ENCODE measurements around the gene CMTM1.
A peak's percentile ranks its signal among the peaks of the same experiment; 100 is the strongest.
"Not testable (repeated sequence)": the region's sequence is repeated elsewhere in the genome, so short reads cannot be mapped to it uniquely, and the experiment has no call there.

CMTM1 gene

DNA sequence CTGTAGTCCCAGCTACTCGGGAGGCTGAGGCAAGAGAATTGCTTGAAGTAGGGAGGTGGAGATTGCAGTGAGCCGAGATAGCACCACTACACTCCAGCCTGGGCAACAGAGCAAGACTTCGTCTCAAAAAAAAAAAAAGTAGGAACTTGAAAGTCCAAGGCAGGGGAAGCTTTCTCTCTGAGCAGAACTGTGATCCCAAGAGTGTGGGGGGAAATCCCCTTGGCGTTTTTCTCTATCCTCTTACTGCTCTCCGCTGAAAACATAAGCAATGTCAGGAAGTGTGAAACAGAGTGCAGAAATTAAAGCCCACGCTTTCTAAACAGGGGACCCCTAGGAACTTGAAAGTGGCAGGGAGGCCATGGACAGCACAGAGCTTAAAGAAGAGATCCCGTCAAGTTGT, 28.5 kb downstream of the CMTM1 start:
- no peak for DNase-seq

GRCh38 chr16:66596559-66596958, 30.3 kb downstream of the CMTM1 start:
- not testable (repeated sequence) for DNase-seq

- no peak for DNase-seq
Measured at GRCh38 chr16:66596986-66597848, 31.0 kb downstream of the CMTM1 start.

GRCh38 chr16:66598111-66598510, 31.9 kb downstream of the CMTM1 start:
- no peak for DNase-seq

DNA sequence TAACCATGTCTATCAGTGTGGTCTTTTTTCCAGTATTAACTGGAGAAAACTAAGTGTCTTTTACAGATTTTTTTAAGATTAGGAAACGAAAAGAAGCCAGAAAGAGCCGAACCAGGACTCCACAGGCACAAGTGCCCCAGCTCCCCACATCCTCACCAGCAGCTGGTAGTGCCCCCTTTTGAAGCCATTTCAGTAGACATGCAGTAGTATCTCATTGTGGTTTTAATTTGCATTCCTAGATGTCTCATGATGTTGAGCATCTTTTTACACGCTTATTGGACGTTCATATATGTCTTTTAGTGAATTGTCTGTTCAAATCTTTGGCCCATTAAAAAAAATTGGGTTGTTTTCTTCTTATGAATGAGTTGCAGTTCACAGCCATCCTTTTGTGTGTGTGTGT, 33.5 kb downstream of the CMTM1 start:
- no peak for DNase-seq

GRCh38 chr16:66600477-66600876, 34.2 kb downstream of the CMTM1 start:
- no peak for DNase-seq

- DNase-seq: no peak
Measured at GRCh38 chr16:66601471-66601870, 35.2 kb downstream of the CMTM1 start.

DNA sequence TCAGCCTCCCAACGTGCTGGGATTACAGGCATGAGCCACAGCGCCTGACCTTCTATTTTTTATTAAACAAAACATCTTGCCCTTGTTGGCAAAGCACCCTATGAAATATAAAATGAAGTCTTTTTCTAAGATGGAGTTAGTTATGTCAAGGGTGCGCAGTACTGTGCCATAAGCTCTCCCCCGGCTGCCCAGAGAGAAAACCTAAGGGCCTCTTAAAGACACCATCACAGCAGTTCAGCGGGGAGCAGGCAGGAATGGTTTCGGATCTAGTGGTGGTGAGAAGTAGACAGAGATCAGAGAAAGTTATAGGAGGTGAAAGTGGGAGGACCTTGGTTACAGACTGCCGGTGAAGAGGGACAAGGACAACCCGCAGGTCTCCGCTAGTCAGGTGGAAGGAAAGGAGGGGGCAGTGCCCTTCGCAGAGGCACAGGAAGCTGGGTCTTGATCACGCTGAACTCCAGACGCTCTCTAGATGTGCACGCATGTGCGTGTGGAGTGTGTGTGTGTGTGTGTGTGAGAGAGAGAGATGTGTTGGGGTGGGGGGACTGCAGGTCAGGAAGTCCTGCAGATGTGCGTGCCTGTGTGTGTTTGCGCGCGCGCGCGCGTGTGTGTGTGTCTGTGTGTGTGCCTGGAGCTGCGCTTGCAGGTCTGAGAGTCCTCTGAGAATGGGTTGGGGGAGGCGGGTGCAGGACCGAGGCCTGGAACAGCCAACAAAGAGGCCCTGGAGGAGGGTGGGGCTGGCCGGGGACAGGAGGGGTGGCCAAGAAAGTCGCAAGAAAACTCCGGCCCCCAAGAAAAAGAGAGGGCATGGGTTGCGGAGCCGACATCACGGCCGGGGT, 37.5 kb downstream of the CMTM1 start:
- peak; percentile 57 for DNase-seq

DNA sequence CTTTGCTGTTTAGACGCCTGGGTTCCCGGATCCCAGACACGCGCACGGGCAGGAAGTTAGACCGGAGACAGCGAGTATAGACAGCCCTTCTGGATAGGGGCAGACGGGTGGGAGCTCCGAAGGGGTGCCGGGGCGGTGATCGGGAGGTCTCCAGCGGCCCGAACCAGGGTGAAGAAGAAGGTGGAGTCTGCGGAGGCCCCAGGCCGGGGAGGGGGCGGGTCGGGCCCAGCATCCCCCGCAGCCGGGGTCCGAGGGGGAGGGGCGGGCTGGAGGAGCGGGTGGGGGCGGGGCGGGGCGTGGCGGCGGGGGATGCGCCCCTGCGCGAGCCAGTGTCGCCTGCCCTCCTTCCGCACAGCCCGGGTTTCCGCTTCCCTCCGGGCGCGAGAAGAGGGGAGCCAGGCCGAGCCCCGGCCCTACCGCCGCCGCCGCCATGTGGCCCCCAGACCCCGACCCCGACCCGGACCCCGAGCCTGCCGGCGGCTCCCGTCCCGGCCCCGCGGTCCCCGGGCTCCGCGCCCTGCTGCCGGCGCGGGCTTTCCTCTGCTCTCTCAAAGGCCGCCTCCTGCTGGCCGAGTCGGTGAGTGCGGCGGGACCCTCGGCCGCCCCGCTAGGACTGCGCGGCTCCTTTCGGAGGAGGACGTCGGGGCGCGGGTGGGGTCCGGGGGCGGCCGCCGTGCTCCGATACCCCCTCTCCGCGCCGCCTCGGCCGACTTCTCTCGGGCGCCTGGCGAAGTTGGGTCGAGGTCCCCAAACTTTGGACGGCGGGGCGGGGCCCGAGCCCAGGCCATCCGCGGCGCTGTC, 38.3 kb downstream of the CMTM1 start, which contains the start of gene CMTM3:
CMTM3 (plus strand) TSS at position 329 of the 801 bp plus-strand sequence; CDS start at position 431, 102 bp downstream.
- DNase-seq: peak; percentile 78

DNA sequence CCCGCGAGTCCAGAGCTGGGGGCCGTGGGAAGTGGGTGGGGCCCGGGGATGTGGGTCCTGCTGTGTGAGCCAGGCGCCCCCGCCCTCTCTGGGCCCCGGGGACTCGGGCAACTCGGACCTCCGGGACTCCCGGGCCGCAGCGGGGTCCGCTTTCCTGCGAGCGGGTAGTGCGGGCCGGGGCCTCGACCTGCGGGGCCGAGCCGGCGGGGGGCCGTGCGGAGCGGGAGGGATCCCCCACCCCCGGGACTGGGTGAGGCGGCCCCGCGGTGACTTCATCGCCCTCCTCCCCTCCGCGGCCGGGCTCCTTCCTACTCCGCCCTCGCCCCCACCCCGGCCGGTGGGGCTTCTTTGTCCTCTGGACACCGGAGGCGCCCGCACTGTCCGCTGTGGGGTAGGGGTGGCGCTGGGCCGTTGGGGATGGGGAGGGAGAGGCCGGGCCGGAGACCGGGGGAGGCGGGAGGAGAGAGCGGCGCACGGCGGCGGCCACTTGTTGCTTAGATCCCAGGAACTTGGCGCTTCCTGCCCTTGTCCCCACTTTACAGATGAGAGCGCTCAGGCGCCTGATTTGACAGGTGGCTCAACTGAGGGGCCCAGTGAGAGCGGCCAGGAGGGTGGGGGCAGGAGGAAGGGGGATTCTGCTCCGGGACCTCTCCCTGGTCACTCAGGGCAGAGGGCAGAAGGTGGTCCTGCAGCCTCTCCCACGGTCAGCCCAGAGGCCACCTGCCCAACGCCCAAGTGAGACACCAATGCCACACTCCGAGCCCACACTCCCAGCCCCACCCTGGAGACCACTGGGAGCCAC, 39.1 kb downstream of the CMTM1 start:
- DNase-seq: peak; percentile 48

GRCh38 chr16:66605979-66606751, 39.9 kb downstream of the CMTM1 start:
- DNase-seq: no peak

GRCh38 chr16:66608241-66609138, 42.3 kb downstream of the CMTM1 start:
- DNase-seq: peak; percentile 85

GRCh38 chr16:66609139-66609510, 42.9 kb downstream of the CMTM1 start:
- no peak for DNase-seq

GRCh38 chr16:66610111-66610820, 44.0 kb downstream of the CMTM1 start:
- no peak for DNase-seq

DNA sequence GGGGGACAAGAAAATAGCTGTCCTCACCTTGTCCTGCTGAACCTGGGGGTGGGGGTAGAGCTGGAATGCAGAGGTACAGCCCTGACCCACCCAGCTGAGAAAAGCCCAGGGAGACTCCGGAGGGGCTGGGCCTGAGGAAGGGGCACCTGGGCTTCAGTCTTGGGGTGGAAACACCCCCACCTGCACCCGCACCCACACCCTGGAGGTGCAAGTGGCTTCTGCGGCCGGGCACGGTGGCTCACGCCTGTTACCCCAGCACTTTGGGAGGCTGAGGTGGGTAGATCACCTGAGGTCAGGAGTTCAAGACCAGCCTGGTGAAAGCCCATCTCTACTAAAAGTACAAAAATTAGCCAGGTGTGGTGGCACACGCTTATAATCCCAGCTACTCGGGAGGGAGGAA, 45.7 kb downstream of the CMTM1 start:
- DNase-seq: not testable (repeated sequence)

DNA sequence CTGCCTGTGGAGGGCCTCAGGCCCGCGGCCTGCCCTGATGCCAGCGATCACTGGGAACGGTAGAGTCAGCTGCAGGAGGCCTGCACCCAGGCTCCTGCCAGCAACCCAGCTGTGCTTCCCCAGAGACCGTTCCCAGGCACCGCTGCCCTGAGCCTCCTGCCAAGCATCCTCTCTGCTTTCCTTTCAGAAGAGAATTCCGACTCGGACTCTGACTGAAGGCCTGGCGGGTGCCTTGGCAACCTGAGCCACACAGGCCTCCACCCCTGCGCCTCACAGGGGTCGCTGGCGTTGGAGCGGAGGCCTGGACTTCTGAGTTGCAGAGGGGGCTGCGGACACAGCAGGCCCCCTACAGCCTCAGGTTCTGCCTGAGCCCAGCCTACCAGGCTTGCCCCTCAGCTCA, 46.2 kb downstream of the CMTM1 start:
- DNase-seq: no peak

DNA sequence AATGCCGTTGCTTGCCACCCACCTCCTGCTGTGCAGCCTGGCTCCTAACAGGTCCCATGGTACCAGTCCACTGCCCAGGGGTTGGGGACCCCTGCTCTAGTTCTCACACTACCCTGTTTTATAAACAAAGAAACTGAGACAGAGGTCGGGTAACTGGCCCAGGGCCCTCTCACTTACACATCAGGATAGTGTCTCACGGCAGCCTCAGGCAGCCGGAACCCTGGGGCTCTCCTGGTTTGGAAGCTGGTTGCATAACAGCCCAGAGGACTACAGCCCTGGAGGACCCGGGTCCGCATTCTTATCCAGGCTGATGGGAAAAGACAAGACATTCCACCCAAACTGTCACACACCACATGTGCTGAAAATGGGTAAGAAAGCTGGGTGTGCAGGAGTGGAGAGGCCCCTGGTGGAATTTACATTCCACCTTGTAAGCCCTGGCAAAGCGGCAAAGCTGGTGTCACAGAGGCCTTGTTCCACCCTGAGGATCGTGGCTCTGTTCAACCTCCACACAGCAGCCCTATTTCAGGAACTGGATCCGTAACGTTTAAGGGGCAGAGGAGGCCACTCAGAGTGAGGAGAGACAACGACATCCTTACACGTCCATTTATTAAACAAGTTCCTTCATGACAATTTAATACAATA, 48.0 kb downstream of the CMTM1 start:
- no peak for DNase-seq

DNA sequence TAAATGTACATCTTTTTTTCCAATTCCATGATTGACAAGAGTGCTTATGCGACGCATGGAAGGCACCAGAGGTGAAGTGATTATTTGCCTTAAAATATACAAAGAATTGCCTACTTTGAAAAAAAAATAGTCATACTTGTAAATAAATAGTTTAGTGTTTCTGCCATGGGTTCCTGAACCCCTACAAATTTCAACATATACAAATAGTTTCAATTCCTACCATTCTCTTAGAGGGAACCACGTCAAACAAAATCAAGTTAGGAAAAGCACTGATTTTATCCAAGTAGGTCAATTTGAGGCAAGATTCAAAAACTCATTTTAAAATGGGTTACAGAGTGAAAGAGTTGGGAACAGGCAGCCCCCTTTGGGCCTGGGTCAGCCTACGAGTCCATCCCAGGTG, 49.9 kb downstream of the CMTM1 start:
- DNase-seq: no peak

DNA sequence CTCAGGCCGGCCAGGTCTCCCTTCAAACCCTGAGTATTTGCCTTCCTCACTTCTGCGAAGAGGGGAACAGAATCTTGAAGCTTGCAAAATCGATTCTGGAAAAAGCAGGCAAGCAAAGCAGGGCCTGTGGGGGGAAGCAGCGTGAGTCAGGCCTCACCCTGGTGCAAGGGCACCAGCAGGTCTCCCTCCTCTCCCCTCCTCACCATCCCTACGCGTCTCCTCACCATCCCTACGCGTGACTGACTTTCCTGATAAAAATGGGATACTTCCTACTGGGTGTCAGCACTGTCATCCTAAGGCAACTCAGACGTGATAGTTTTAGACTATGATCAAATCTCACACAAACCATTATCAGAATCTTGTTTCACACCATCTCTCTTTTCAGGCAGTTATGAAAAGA, 50.4 kb downstream of the CMTM1 start:
- DNase-seq: no peak
